ENCODE data around the gene CMTM2. TPM values are rescaled to one million over a fixed set of nuclear protein-coding genes. Genes with fewer than 3 reads are reported as not detected.
A peak's percentile ranks its signal among the peaks of the same experiment; 100 is the strongest.

CMTM2 gene
- total and polyA plus RNA-seq, 2 experiments from 2014 or later, result not detected

DNA sequence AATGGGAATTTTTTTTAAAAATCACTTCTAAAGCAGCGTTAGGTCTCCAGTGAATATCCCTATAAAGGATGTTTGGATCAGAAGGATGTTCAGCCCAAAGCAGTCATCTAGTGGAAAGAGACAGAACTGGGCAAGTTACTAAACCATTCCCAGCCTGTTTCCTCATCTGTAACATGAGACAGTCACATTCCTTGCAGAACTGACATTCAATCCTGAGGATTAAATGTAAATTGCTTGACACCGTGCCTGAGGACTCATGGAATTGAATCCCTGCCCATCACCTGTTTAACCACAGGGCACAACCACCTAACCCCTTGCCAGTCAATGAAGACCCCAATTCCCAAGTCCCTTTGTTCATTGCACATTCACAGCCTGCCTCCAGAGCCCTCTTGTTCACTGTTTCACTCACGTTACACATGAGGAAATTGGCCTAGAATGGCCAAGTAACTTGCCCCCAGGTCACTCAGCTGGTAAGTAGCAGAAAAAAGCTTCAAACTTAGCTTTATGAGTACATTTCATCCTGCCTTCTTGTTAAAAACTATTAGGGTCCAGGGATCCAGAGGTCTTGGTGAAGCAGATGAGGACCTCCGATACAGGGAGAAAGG, 1.4 kb downstream of the CMTM2 start:
- Histone ChIP-seq H3K36me3 (ENCODE audit: low read depth) (no peaks in the 10 kb centered on the region), H3K4me1 (ENCODE audit: insufficient read depth) (peaks cover 19% of the 10 kb centered on the region), H3K27me3 (replicated peaks; ENCODE audit: insufficient read depth) (peaks cover 10% of the 10 kb centered on the region), H3K4me3 (no peak overlapping the region), H3K4me2 (ENCODE audit: unreplicated experiment) (no peak overlapping the region), H3K9me2 (ENCODE audit: insufficient read depth) (no peaks in the 10 kb centered on the region), H3K9me3 (ENCODE audit: low read depth) (no peaks in the 10 kb centered on the region), H3K9ac (no peak overlapping the region), H2AFZ (no peak overlapping the region), H4K20me1 (ENCODE audit: insufficient read depth) (no peaks in the 10 kb centered on the region), H3F3A (ENCODE audit: insufficient read depth) (peaks cover 21% of the 10 kb centered on the region), H3K79me2 (ENCODE audit: insufficient read depth) (no peaks in the 10 kb centered on the region), H3K27ac (0 out of 2 replicates have a peak overlapping the region, but pooled peaks have one; percentile 6)
- 62 to 72% methylated on average over 4 of the region's 4 CpGs for WGBS, 2 experiments (ENCODE audit: low coverage in 1 of 2, low lambda C conversion rate in 2 of 2, missing lambda C conversion rate in 2 of 2)
- in situ Hi-C loops (cut with MboI), result no loop called here
- TF ChIP-seq EZH2phosphoT487 (IDR thresholded peaks at IDR 0.05; ENCODE audit: insufficient read depth, low read depth) (no peak), EZH2 (IDR thresholded peaks at IDR 0.05; ENCODE audit: insufficient read depth, poor library complexity, severe bottlenecking) (no peak)
- peak; percentile 82 for DNase-seq

- no peaks in the 10 kb centered on the region for H3K36me3 ChIP-seq (ENCODE audit: low read depth)
- no peak overlapping the region for H3K4me3 ChIP-seq
- no peaks in the 10 kb centered on the region for H4K20me1 ChIP-seq (ENCODE audit: insufficient read depth)
- peaks cover 19% of the 10 kb centered on the region for H3K4me1 ChIP-seq (ENCODE audit: insufficient read depth)
- H3K9me3 ChIP-seq (ENCODE audit: low read depth), result no peaks in the 10 kb centered on the region
- DNase-seq, result peak; percentile 48
- peaks cover 21% of the 10 kb centered on the region for H3F3A ChIP-seq (ENCODE audit: insufficient read depth)
- 91 to 95% methylated on average over 3 of the region's 3 CpGs for WGBS, 2 experiments (ENCODE audit: low coverage in 1 of 2, low lambda C conversion rate in 2 of 2, missing lambda C conversion rate in 2 of 2)
- 0 out of 2 replicates have a peak overlapping the region, but pooled peaks have one; percentile 6 for H3K27ac ChIP-seq
- no peaks in the 10 kb centered on the region for H3K79me2 ChIP-seq (ENCODE audit: insufficient read depth)
- H3K4me2 ChIP-seq (ENCODE audit: unreplicated experiment), result peak overlapping the region; percentile 5
- peaks cover 10% of the 10 kb centered on the region for H3K27me3 ChIP-seq (replicated peaks; ENCODE audit: insufficient read depth)
- in situ Hi-C loops (cut with MboI), result no loop called here
- H2AFZ ChIP-seq, result no peak overlapping the region
- no peak overlapping the region for H3K9ac ChIP-seq
- no peaks in the 10 kb centered on the region for H3K9me2 ChIP-seq (ENCODE audit: insufficient read depth)
- TF ChIP-seq EZH2 (IDR thresholded peaks at IDR 0.05; ENCODE audit: insufficient read depth, poor library complexity, severe bottlenecking) (no peak), EZH2phosphoT487 (IDR thresholded peaks at IDR 0.05; ENCODE audit: insufficient read depth, low read depth) (no peak)
Observed at GRCh38 chr16:66581246-66581952, 2.1 kb downstream of the CMTM2 start.

GRCh38 chr16:66585481-66586239, 6.4 kb downstream of the CMTM2 start:
- in situ Hi-C loops (cut with MboI), result no loop called here
- Histone ChIP-seq H4K20me1 (ENCODE audit: insufficient read depth) (no peaks in the 10 kb centered on the region), H3K79me2 (ENCODE audit: insufficient read depth) (no peaks in the 10 kb centered on the region), H3K9me2 (ENCODE audit: insufficient read depth) (no peaks in the 10 kb centered on the region), H3K9me3 (ENCODE audit: low read depth) (no peaks in the 10 kb centered on the region), H3K27ac (no peak overlapping the region), H3K27me3 (replicated peaks; ENCODE audit: insufficient read depth) (no peaks in the 10 kb centered on the region), H2AFZ (no peak overlapping the region), H3K4me3 (no peak overlapping the region), H3K4me1 (ENCODE audit: insufficient read depth) (peaks cover 14% of the 10 kb centered on the region), H3K36me3 (ENCODE audit: low read depth) (no peaks in the 10 kb centered on the region), H3K9ac (no peak overlapping the region), H3F3A (ENCODE audit: insufficient read depth) (peaks cover 13% of the 10 kb centered on the region; the same call in 1 of the 2 replicates), H3K4me2 (ENCODE audit: unreplicated experiment) (no peak overlapping the region)
- TF ChIP-seq EZH2phosphoT487 (IDR thresholded peaks at IDR 0.05; ENCODE audit: insufficient read depth, low read depth) (no peak), EZH2 (IDR thresholded peaks at IDR 0.05; ENCODE audit: insufficient read depth, poor library complexity, severe bottlenecking) (no peak)
- 82 to 86% methylated on average over 9 to 10 of the region's 10 CpGs for WGBS, 2 experiments (ENCODE audit: low coverage in 1 of 2, low lambda C conversion rate in 2 of 2, missing lambda C conversion rate in 2 of 2)
- no peak for DNase-seq

GRCh38 chr16:66587881-66588600, 8.8 kb downstream of the CMTM2 start:
- Histone ChIP-seq H3K9me2 (ENCODE audit: insufficient read depth) (no peaks in the 10 kb centered on the region), H3K9me3 (ENCODE audit: low read depth) (no peaks in the 10 kb centered on the region), H4K20me1 (ENCODE audit: insufficient read depth) (no peaks in the 10 kb centered on the region), H3K9ac (0 out of 2 replicates have a peak overlapping the region, but pooled peaks have one; percentile 31), H2AFZ (peak overlapping the region; percentile 69), H3F3A (ENCODE audit: insufficient read depth) (no peaks in the 10 kb centered on the region), H3K4me1 (ENCODE audit: insufficient read depth) (no peaks in the 10 kb centered on the region), H3K36me3 (ENCODE audit: low read depth) (no peaks in the 10 kb centered on the region), H3K4me3 (0 out of 2 replicates have a peak overlapping the region, but pooled peaks have one; percentile 45), H3K27ac (no peak overlapping the region), H3K4me2 (ENCODE audit: unreplicated experiment) (peak overlapping the region; percentile 38), H3K79me2 (ENCODE audit: insufficient read depth) (no peaks in the 10 kb centered on the region), H3K27me3 (replicated peaks; ENCODE audit: insufficient read depth) (no peaks in the 10 kb centered on the region)
- in situ Hi-C loops (cut with MboI), result no loop called here
- DNase-seq, result no peak
- TF ChIP-seq EZH2 (IDR thresholded peaks at IDR 0.05; ENCODE audit: insufficient read depth, poor library complexity, severe bottlenecking), result no peak
- TF ChIP-seq EZH2phosphoT487 (IDR thresholded peaks at IDR 0.05; ENCODE audit: insufficient read depth, low read depth), result no peak
- 52 to 59% methylated on average over 7 of the region's 7 CpGs for WGBS, 2 experiments (ENCODE audit: low coverage in 1 of 2, low lambda C conversion rate in 2 of 2, missing lambda C conversion rate in 2 of 2)

Data from GM23248 (cell line).